CD4-positive, CD25-positive, alpha-beta regulatory T cell (primary cell): ENCODE measurements around the gene LCE2A. TPM values are rescaled to one million over a fixed set of nuclear protein-coding genes. Genes with fewer than 3 reads are reported as not detected.

Experiments used
- ATAC-seq, 2 donors: fragments of 150-1000 bp; cut with Tn5 transposase; one replicate each; pipeline ENCODE4 v1.10.0; 2021; ENCODE audit warnings: low read depth in 2 of 2, moderate number of reproducible peaks in 2 of 2, moderate library complexity in 1 of 2
- DNase-seq, 3 donors: peaks; one replicate each; pipeline versions ENCODE4 v3.0.0 to v3.0.0-alpha.2; 2012 to 2022; ENCODE audit warnings: mixed read lengths in 1 of 3
- H3K27ac ChIP-seq: one replicate; pipeline ENCODE4 v1.7.0; 2013; ENCODE audit warnings: mild to moderate bottlenecking, low read length; ENCODE audit not compliant: insufficient read depth, poor library complexity, severe bottlenecking
- H3K27me3 ChIP-seq: one replicate; pipeline ENCODE4 v1.7.0; 2013; ENCODE audit warnings: low read length; ENCODE audit not compliant: control insufficient read depth, insufficient read depth
- H3K36me3 ChIP-seq: one replicate; pipeline ENCODE4 v1.7.0; 2013; ENCODE audit warnings: mild to moderate bottlenecking, low read length, moderate library complexity; ENCODE audit not compliant: control insufficient read depth, insufficient read depth
- H3K4me1 ChIP-seq: 2 replicates; pipeline ENCODE4 v1.7.0; 2013; ENCODE audit warnings: mild to moderate bottlenecking, low read length; ENCODE audit not compliant: insufficient read depth, control insufficient read depth, poor library complexity, severe bottlenecking
- H3K4me3 ChIP-seq: one replicate; pipeline ENCODE4 v1.7.0; 2013; ENCODE audit warnings: low read depth, mild to moderate bottlenecking, low read length, moderate library complexity
- H3K9me3 ChIP-seq, 2 experiments: 1 replicate in 1 of 2; 2 replicates in 1 of 2; pipeline ENCODE4 v1.7.0; 2013; ENCODE audit warnings: low read length in 2 of 2, mild to moderate bottlenecking in 1 of 2, moderate library complexity in 1 of 2; ENCODE audit not compliant: control insufficient read depth in 2 of 2
- H3K27ac Mint-ChIP-seq, 3 donors: one replicate each; pipeline ENCODE4 v1.8.0; 2020 to 2022; ENCODE audit warnings: mild to moderate bottlenecking in 3 of 3, mixed read lengths in 3 of 3, moderate library complexity in 2 of 3
- H3K27me3 Mint-ChIP-seq: one replicate; pipeline ENCODE4 v1.8.0; 2022; ENCODE audit warnings: mild to moderate bottlenecking, mixed read lengths
- H3K36me3 Mint-ChIP-seq: one replicate; pipeline ENCODE4 v1.8.0; 2020; ENCODE audit warnings: mixed read lengths
- H3K4me1 Mint-ChIP-seq, 4 donors: one replicate each; pipeline ENCODE4 v1.8.0; 2020 to 2022; ENCODE audit warnings: mixed read lengths in 4 of 4, mild to moderate bottlenecking in 1 of 4
- H3K4me3 Mint-ChIP-seq, 4 donors: one replicate each; pipeline ENCODE4 v1.8.0; 2020 to 2022; ENCODE audit warnings: mild to moderate bottlenecking in 4 of 4, mixed read lengths in 4 of 4, moderate library complexity in 3 of 4
- H3K9me3 Mint-ChIP-seq, 7 donors: one replicate each; pipeline ENCODE4 v1.8.0; 2020 to 2022; ENCODE audit warnings: mixed read lengths in 7 of 7, mild to moderate bottlenecking in 3 of 7, moderate library complexity in 2 of 7
- polyA plus RNA-seq, 4 donors: library from polyadenylated mRNA; unstranded; fragments of 300-500 nt; fragmentation: Illumina TruSeq; gene quantifications; one replicate each; pipeline ENCODE4 v1.2.3, GENCODE V29; 2021
- total RNA-seq: library from RNA; stranded (reverse); gene quantifications from one replicate; pipeline ENCODE4 v1.2.3, GENCODE V29; 2022

LCE2A gene
- total and polyA plus RNA-seq, 5 donors from 2014 or later, result not detected

DNA sequence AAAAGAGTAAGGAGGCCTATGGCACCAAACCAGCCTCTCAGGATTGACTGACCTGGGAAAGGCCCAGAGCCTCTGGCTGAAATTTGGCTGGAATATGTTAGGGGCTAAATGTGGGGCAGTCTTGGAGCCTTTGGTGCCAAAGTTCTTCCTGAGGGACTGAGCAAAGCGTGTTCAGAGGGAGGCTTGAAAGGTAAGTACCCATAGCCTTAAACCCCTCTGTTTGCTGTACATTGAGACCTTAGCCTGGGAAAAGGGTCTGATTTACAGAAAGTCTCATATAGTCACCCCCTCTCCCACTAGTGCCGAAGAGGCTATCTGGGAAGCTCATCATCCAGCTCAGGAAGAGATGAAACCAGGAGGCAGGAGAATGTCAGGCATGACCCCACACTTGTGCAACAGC lies 9.7 kb downstream of the LCE2A start, which contains the start of gene LCE4A:
TSS of gene LCE4A (plus strand) at position 301 of the 400 bp plus-strand sequence. CDS start 916 bp downstream, outside the sequence.
- Mint-ChIP-seq H3K27me3 (peaks cover 23% of the 10 kb centered on the region), H3K4me1 (no peaks in the 10 kb centered on the region), H3K36me3 (no peaks in the 10 kb centered on the region), H3K4me3 (no peak within 1 kb of the TSS), H3K9me3 (peaks cover 0 to 7% (median 2%) of the 10 kb centered on the region in 7 donors), H3K27ac (no peak within 1 kb of the TSS)
- no peaks in the 10 kb centered on the region for H3K4me1 ChIP-seq
- peaks cover 9% of the 10 kb centered on the region for H3K27me3 ChIP-seq
- no peak within 1 kb of the TSS for H3K27ac ChIP-seq
- DNase-seq (no peak), ATAC-seq (no peak)
- no peaks in the 10 kb centered on the region for H3K36me3 ChIP-seq
- peaks cover 0 to 2% of the 10 kb centered on the region in 2 experiments for H3K9me3 ChIP-seq
- H3K4me3 ChIP-seq, result no peak within 1 kb of the TSS

- H3K4me1 Mint-ChIP-seq, result no peaks in the 10 kb centered on the region
These were observed 20.1 kb downstream of the LCE2A start for GRCh38 chr1:152718238-152718637.

DNA sequence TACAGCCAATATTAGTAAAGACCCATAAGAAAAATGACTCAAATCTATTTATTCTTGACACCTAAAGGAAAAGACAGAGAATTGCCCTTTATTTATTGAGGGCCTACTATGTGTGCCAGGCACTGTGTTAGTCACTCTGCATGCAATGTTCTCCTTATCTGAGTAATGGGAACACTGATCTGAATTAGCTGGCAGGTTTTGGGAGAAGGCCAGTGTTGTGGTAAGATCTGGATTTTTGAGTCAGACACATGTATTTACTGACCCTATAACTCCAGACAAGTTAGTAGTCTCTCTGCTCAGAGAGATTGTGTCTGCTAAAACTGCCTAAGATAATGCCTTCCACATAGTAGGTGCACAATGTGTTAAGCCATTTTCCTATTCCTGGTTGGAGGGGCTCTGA lies 27.1 kb downstream of the LCE2A start:
- H3K9me3 ChIP-seq, result no peaks in the 10 kb centered on the region
- H3K27ac ChIP-seq, result no peak overlapping the region
- Mint-ChIP-seq H3K9me3 (no peaks in the 10 kb centered on the region), H3K4me3 (no peak overlapping the region), H3K27me3 (peaks cover 8% of the 10 kb centered on the region), H3K4me1 (no peaks in the 10 kb centered on the region), H3K27ac (no peak overlapping the region), H3K36me3 (no peaks in the 10 kb centered on the region)
- H3K4me3 ChIP-seq, result no peak overlapping the region
- H3K36me3 ChIP-seq, result no peaks in the 10 kb centered on the region
- ATAC-seq (no peak), DNase-seq (no peak)
- H3K27me3 ChIP-seq, result peaks cover 3% of the 10 kb centered on the region
- no peaks in the 10 kb centered on the region for H3K4me1 ChIP-seq

More at GRCh38 chr1:152718238-152718637, 20.1 kb downstream of the LCE2A start:
- Histone ChIP-seq H3K36me3 (no peaks in the 10 kb centered on the region), H3K27me3 (no peaks in the 10 kb centered on the region), H3K27ac (no peak overlapping the region), H3K4me1 (no peaks in the 10 kb centered on the region), H3K9me3 (no peaks in the 10 kb centered on the region), H3K4me3 (no peak overlapping the region)
- Mint-ChIP-seq H3K27ac (no peak overlapping the region), H3K27me3 (peaks cover 6% of the 10 kb centered on the region), H3K9me3 (peaks cover 0 to 6% (median 2%) of the 10 kb centered on the region in 7 donors), H3K36me3 (no peaks in the 10 kb centered on the region), H3K4me3 (no peak overlapping the region)
- no peak for ATAC-seq
- no peak for DNase-seq

DNA sequence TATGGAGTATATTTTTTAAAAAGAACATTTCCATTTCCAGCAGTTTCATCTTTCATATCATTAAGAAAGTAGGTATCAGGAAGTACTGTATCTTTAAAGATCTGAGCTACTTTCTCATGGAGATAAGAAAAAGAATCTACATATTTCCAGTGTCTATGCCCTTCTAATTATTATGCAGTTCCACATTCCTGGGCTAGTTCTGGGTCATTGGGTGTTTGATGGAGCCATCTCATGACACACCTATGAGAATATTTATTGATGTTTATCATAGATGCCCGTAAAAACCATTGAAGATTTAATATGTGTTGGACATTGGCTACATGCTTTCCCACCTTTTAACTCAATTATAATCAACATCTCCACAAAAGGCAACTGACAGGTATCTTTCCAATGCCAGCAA lies 30.8 kb downstream of the LCE2A start:
- no peak for DNase-seq
- Histone ChIP-seq H3K4me1 (no peaks in the 10 kb centered on the region), H3K4me3 (no peak overlapping the region), H3K27me3 (peaks cover 3% of the 10 kb centered on the region), H3K36me3 (no peaks in the 10 kb centered on the region), H3K27ac (no peak overlapping the region), H3K9me3 (no peaks in the 10 kb centered on the region)
- Mint-ChIP-seq H3K4me1 (no peaks in the 10 kb centered on the region), H3K36me3 (no peaks in the 10 kb centered on the region), H3K9me3 (no peaks in the 10 kb centered on the region), H3K4me3 (no peak overlapping the region), H3K27ac (no peak overlapping the region), H3K27me3 (peaks cover 7% of the 10 kb centered on the region)
- ATAC-seq, result no peak

GRCh38 chr1:152735648-152736047 lies 37.5 kb downstream of the LCE2A start:
- no peak overlapping the region for H3K4me3 Mint-ChIP-seq
- Histone ChIP-seq H3K27ac (no peak overlapping the region), H3K9me3 (no peaks in the 10 kb centered on the region), H3K4me3 (no peak overlapping the region), H3K36me3 (no peaks in the 10 kb centered on the region), H3K4me1 (no peaks in the 10 kb centered on the region), H3K27me3 (peaks cover 4% of the 10 kb centered on the region)
- DNase-seq (no peak), ATAC-seq (no peak)
- peaks cover 7% of the 10 kb centered on the region for H3K27me3 Mint-ChIP-seq
- H3K9me3 Mint-ChIP-seq, result peaks cover 0 to 2% (median 0%) of the 10 kb centered on the region in 7 donors
- H3K27ac Mint-ChIP-seq, result no peak overlapping the region
- no peaks in the 10 kb centered on the region for H3K36me3 Mint-ChIP-seq
- no peaks in the 10 kb centered on the region for H3K4me1 Mint-ChIP-seq

- no peak overlapping the region for H3K27ac ChIP-seq
- Mint-ChIP-seq H3K9me3 (peaks cover 0 to 5% (median 0%) of the 10 kb centered on the region in 7 donors), H3K36me3 (no peaks in the 10 kb centered on the region), H3K27me3 (peaks cover 13% of the 10 kb centered on the region), H3K4me1 (no peaks in the 10 kb centered on the region), H3K27ac (no peak overlapping the region), H3K4me3 (no peak overlapping the region)
- DNase-seq, result no peak
- H3K9me3 ChIP-seq, result no peaks in the 10 kb centered on the region
- ATAC-seq, result no peak
- H3K27me3 ChIP-seq, result peaks cover 5% of the 10 kb centered on the region
- no peaks in the 10 kb centered on the region for H3K36me3 ChIP-seq
- H3K4me1 ChIP-seq, result no peaks in the 10 kb centered on the region
- H3K4me3 ChIP-seq, result no peak overlapping the region
These were observed 39.9 kb downstream of the LCE2A start for GRCh38 chr1:152737997-152738396.

DNA sequence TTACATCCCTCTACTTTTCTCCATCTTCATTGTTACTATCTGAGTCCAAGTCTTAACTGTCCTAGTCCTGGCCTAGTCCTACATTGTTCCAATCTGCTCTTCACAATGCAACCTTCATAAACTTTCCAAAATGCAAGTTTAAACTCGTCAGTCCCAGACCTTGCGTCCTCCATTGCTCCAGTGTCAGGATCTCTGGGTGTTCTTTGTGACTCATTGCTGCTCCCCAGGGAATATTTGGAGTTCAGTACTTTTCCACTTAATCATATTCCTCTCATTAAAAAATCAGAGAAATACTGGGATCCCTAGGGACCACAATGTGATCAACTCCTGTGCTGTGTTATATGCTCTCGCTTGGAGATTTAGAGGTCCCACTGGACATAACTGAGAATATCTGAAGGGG lies 41.7 kb downstream of the LCE2A start:
- Histone ChIP-seq H3K9me3 (no peaks in the 10 kb centered on the region), H3K36me3 (no peaks in the 10 kb centered on the region), H3K4me1 (no peaks in the 10 kb centered on the region), H3K4me3 (no peak overlapping the region), H3K27me3 (peaks cover 6% of the 10 kb centered on the region), H3K27ac (no peak overlapping the region)
- Mint-ChIP-seq H3K27me3 (peaks cover 6% of the 10 kb centered on the region), H3K4me1 (no peaks in the 10 kb centered on the region), H3K9me3 (peaks cover 0 to 5% (median 0%) of the 10 kb centered on the region in 7 donors), H3K36me3 (no peaks in the 10 kb centered on the region), H3K27ac (no peak overlapping the region), H3K4me3 (no peak overlapping the region)
- ATAC-seq (no peak), DNase-seq (no peak)

- no peak overlapping the region for H3K27ac Mint-ChIP-seq
- Histone ChIP-seq H3K4me1 (no peaks in the 10 kb centered on the region), H3K9me3 (no peaks in the 10 kb centered on the region), H3K27ac (no peak overlapping the region), H3K36me3 (no peaks in the 10 kb centered on the region), H3K4me3 (no peak overlapping the region), H3K27me3 (peaks cover 3% of the 10 kb centered on the region)
- H3K9me3 Mint-ChIP-seq, result peaks cover 0 to 5% (median 0%) of the 10 kb centered on the region in 7 donors
- H3K36me3 Mint-ChIP-seq, result no peaks in the 10 kb centered on the region
- no peaks in the 10 kb centered on the region for H3K4me1 Mint-ChIP-seq
- peaks cover 10% of the 10 kb centered on the region for H3K27me3 Mint-ChIP-seq
- H3K4me3 Mint-ChIP-seq, result no peak overlapping the region
- ATAC-seq, result no peak
- no peak for DNase-seq
These were observed 43.5 kb downstream of the LCE2A start for GRCh38 chr1:152741656-152742055.
